ENCODE results near the gene PFN3. TPM values are rescaled to one million over a fixed set of nuclear protein-coding genes. Genes with fewer than 3 reads are reported as not detected.

PFN3 gene
- total RNA-seq, 1 experiment from 2014 or later = 0.48 TPM

DNA sequence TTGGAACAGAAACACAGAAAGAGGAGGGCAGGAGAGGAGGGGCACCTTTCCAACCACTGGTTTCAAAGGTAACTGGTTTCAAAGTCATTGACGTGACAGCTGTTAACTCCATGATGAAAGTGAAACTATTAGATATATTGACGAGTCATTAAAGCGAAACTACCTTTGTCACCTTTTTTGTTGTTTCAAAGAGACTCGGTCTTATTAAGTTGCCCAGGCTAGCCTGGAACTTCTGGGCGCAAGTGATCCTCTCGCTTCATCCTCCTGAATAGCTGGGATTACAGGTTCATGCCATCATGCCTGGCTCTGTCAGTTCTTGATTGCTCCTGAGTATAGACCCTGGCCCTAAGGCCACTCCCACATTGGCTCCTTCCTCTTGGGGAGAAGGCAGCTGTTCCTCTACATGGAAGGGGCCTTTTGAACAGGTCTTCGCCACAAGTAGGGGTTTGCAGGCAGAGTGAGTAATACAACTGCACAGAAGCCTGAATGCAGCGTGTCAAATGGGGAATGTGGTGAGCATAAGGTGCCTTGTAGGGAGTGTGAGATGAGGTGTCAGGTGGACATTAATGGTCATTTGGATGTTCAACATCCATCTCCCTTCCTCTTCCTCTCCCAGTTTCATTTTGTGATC lies 12.3 kb upstream of the PFN3 start:
- H3K4me1 Mint-ChIP-seq = no peaks in the 10 kb centered on the region
- H3K4me3 Mint-ChIP-seq = no peak overlapping the region
- H3K36me3 Mint-ChIP-seq = no peaks in the 10 kb centered on the region
- ChIA-PET CTCF (interaction anchor here (0.7 to 1.6 kb wide), 3 partner anchors 9 to 708 kb away, joined by 3 to 6 read pairs (median 4); no protein-coding TSS in a partner anchor), POLR2A (no interaction called here)
- peaks cover 71% of the 10 kb centered on the region for H3K27me3 Mint-ChIP-seq (ENCODE audit: low read depth)
- ATAC-seq (no peak), DNase-seq (ENCODE audit: low spot score) (no peak)
- TF ChIP-seq PRRX2 (CRISPR knock-in tag; IDR thresholded peaks at IDR 0.05) (no peak), FOXK1 (CRISPR knock-in tag; IDR thresholded peaks at IDR 0.05) (no peak), OVOL2 (CRISPR knock-in tag; IDR thresholded peaks at IDR 0.05; ENCODE audit: borderline replicate concordance) (no peak), ATF1 (CRISPR knock-in tag; IDR thresholded peaks at IDR 0.05) (no peak), SMAD4 (CRISPR knock-in tag; IDR thresholded peaks at IDR 0.05) (no peak), ZNF416 (CRISPR knock-in tag; IDR thresholded peaks at IDR 0.05) (no peak)
- TF ChIP-seq, protein P1, sequence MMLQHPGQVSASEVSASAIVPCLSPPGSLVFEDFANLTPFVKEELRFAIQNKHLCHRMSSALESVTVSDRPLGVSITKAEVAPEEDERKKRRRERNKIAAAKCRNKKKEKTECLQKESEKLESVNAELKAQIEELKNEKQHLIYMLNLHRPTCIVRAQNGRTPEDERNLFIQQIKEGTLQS (CRISPR knock-in tag; conservative IDR thresholded peaks at IDR 0.05) = no peak
- TF ChIP-seq, protein P2, sequence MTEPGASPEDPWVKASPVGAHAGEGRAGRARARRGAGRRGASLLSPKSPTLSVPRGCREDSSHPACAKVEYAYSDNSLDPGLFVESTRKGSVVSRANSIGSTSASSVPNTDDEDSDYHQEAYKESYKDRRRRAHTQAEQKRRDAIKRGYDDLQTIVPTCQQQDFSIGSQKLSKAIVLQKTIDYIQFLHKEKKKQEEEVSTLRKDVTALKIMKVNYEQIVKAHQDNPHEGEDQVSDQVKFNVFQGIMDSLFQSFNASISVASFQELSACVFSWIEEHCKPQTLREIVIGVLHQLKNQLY (CRISPR knock-in tag; IDR thresholded peaks at IDR 0.05) = no peak
- TF ChIP-seq, protein P3, sequence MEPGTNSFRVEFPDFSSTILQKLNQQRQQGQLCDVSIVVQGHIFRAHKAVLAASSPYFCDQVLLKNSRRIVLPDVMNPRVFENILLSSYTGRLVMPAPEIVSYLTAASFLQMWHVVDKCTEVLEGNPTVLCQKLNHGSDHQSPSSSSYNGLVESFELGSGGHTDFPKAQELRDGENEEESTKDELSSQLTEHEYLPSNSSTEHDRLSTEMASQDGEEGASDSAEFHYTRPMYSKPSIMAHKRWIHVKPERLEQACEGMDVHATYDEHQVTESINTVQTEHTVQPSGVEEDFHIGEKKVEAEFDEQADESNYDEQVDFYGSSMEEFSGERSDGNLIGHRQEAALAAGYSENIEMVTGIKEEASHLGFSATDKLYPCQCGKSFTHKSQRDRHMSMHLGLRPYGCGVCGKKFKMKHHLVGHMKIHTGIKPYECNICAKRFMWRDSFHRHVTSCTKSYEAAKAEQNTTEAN (CRISPR knock-in tag; IDR thresholded peaks at IDR 0.05) = no peak
- TF ChIP-seq, protein P4, sequence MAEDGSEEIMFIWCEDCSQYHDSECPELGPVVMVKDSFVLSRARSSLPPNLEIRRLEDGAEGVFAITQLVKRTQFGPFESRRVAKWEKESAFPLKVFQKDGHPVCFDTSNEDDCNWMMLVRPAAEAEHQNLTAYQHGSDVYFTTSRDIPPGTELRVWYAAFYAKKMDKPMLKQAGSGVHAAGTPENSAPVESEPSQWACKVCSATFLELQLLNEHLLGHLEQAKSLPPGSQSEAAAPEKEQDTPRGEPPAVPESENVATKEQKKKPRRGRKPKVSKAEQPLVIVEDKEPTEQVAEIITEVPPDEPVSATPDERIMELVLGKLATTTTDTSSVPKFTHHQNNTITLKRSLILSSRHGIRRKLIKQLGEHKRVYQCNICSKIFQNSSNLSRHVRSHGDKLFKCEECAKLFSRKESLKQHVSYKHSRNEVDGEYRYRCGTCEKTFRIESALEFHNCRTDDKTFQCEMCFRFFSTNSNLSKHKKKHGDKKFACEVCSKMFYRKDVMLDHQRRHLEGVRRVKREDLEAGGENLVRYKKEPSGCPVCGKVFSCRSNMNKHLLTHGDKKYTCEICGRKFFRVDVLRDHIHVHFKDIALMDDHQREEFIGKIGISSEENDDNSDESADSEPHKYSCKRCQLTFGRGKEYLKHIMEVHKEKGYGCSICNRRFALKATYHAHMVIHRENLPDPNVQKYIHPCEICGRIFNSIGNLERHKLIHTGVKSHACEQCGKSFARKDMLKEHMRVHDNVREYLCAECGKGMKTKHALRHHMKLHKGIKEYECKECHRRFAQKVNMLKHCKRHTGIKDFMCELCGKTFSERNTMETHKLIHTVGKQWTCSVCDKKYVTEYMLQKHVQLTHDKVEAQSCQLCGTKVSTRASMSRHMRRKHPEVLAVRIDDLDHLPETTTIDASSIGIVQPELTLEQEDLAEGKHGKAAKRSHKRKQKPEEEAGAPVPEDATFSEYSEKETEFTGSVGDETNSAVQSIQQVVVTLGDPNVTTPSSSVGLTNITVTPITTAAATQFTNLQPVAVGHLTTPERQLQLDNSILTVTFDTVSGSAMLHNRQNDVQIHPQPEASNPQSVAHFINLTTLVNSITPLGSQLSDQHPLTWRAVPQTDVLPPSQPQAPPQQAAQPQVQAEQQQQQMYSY (CRISPR knock-in tag; IDR thresholded peaks at IDR 0.05) = no peak
- no peak overlapping the region for H3K27ac Mint-ChIP-seq
- H3K9me3 Mint-ChIP-seq = no peaks in the 10 kb centered on the region

DNA sequence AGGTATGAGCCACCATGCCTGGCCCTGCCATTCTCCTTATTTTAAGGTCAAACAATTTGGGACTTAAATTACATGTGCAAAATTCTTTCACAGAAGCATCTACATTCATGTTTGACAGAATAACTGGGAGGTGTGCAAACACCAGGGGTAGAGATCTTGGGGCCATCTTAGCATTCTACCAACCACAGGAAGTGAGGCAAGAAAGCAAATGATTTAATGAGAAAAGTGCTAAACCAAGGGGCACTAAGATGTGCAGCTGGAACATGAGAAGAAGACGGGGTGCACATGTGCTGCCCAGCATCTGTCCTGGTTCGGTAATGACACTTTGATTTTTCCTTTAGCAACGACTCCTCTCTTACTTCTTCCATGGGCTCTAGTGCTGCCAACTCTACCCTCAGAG lies 10.1 kb upstream of the PFN3 start:
- Mint-ChIP-seq H3K36me3 (no peaks in the 10 kb centered on the region), H3K27ac (no peak overlapping the region), H3K27me3 (ENCODE audit: low read depth) (peaks cover 84% of the 10 kb centered on the region), H3K4me3 (no peak overlapping the region), H3K4me1 (no peaks in the 10 kb centered on the region), H3K9me3 (no peaks in the 10 kb centered on the region)
- ChIA-PET CTCF (no interaction called here), POLR2A (no interaction called here)
- TF ChIP-seq GABPB1 (CRISPR knock-in tag; IDR thresholded peaks at IDR 0.05) = no peak
- no peak for TF ChIP-seq ZNF138 (CRISPR knock-in tag; conservative IDR thresholded peaks at IDR 0.05)
- TF ChIP-seq MYBL2 (CRISPR knock-in tag; IDR thresholded peaks at IDR 0.05) = no peak
- TF ChIP-seq, protein P5, sequence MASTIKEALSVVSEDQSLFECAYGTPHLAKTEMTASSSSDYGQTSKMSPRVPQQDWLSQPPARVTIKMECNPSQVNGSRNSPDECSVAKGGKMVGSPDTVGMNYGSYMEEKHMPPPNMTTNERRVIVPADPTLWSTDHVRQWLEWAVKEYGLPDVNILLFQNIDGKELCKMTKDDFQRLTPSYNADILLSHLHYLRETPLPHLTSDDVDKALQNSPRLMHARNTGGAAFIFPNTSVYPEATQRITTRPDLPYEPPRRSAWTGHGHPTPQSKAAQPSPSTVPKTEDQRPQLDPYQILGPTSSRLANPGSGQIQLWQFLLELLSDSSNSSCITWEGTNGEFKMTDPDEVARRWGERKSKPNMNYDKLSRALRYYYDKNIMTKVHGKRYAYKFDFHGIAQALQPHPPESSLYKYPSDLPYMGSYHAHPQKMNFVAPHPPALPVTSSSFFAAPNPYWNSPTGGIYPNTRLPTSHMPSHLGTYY (CRISPR knock-in tag; IDR thresholded peaks at IDR 0.05) = no peak
- DNase-seq (ENCODE audit: low spot score) = no peak
- ATAC-seq = no peak
